HL-60 (cell line): ENCODE data around the gene ST6GALNAC6.
"Not testable (repeated sequence)": the region's sequence is repeated elsewhere in the genome, so short reads cannot be mapped to it uniquely, and the experiment has no call there.

Source experiments
- DNase-seq, 2 experiments: peaks; one replicate each; pipeline ENCODE4 v3.0.0-alpha.2; 2010 to 2020; ENCODE audit warnings: low read depth in 1 of 2, low spot score in 1 of 2
- H3K27ac ChIP-seq: fragments of 250-450 bp; sonication (Bioruptor Pico); replicated peaks from 2 replicates; pipeline ENCODE4 v1.5.1; 2020; ENCODE audit warnings: mild to moderate bottlenecking, moderate library complexity
- H3K27me3 ChIP-seq: fragments of 250-450 bp; sonication (Bioruptor Pico); 2 replicates; pipeline ENCODE4 v1.5.1; 2021; ENCODE audit warnings: mild to moderate bottlenecking, moderate library complexity; ENCODE audit not compliant: insufficient read depth, poor library complexity, severe bottlenecking
- H3K4me3 ChIP-seq: replicated peaks from 2 replicates; pipeline ENCODE4 v1.5.1; 2011; ENCODE audit warnings: mild to moderate bottlenecking, control low read depth, low read length; ENCODE audit not compliant: insufficient read depth
- CTCF ChIP-seq: IDR thresholded peaks from one replicate; pipeline ENCODE4 v1.5.1; 2011; ENCODE audit warnings: low read length, control low read depth, inconsistent platforms; ENCODE audit not compliant: insufficient read depth
- GABPA ChIP-seq: IDR thresholded peaks from 2 replicates; pipeline ENCODE4 v1.6.1; 2012; ENCODE audit warnings: low read depth
- POLR2AphosphoS5 ChIP-seq: IDR thresholded peaks from 2 replicates; pipeline ENCODE4 v1.6.1; 2012; ENCODE audit warnings: low read depth
- SPI1 ChIP-seq: IDR thresholded peaks from 2 replicates; pipeline ENCODE4 v1.6.1; 2012; ENCODE audit warnings: low read depth, mild to moderate bottlenecking, borderline replicate concordance
- TF ChIP-seq, protein P1 (sequence below): IDR thresholded peaks from 2 replicates; pipeline ENCODE4 v1.6.1; 2012; ENCODE audit warnings: low read depth; ENCODE audit not compliant: insufficient replicate concordance

The ST6GALNAC6 gene

DNA sequence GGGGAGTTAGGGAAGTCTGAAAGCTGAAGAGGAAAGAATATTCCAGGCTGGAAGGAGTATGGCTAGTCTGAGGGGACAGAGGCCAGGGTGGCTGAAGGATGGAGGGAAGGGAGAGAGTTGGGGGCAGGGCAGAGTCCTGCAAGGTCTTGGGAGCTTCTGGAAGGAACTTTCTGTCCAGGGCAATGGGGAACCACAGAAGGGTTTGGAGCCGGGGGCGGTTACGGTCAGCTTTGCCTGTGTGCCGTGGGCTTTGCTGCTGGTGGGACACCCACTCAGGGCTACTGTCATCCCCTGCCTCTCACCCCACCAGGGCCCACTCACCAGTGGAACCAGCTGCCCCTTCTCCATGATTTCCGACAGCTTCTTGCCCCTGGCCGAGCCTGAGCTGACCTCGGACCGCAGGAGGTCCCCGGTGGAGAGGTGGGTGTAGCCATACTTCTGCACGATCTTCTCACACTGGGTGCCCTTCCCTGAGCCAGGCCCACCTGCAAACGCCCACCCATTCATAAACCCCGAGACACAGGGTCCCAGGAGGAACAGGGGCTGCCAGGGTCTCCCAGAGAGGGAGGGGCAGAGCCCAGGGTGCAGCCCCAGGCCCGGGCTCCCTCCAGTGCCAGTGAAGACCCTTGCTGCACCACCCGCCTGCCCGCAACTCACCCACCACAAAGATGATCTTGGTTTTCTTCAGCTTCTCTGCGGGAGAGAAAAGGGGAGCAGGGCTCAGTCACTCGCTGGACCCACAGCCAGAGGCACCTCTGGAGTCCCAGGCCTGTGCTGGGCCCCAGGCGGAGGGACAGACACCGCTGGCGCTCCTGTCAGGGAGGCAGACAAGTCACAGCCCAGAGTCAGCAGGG lies 26.8 kb downstream of the ST6GALNAC6 start:
- TF ChIP-seq, protein P1, sequence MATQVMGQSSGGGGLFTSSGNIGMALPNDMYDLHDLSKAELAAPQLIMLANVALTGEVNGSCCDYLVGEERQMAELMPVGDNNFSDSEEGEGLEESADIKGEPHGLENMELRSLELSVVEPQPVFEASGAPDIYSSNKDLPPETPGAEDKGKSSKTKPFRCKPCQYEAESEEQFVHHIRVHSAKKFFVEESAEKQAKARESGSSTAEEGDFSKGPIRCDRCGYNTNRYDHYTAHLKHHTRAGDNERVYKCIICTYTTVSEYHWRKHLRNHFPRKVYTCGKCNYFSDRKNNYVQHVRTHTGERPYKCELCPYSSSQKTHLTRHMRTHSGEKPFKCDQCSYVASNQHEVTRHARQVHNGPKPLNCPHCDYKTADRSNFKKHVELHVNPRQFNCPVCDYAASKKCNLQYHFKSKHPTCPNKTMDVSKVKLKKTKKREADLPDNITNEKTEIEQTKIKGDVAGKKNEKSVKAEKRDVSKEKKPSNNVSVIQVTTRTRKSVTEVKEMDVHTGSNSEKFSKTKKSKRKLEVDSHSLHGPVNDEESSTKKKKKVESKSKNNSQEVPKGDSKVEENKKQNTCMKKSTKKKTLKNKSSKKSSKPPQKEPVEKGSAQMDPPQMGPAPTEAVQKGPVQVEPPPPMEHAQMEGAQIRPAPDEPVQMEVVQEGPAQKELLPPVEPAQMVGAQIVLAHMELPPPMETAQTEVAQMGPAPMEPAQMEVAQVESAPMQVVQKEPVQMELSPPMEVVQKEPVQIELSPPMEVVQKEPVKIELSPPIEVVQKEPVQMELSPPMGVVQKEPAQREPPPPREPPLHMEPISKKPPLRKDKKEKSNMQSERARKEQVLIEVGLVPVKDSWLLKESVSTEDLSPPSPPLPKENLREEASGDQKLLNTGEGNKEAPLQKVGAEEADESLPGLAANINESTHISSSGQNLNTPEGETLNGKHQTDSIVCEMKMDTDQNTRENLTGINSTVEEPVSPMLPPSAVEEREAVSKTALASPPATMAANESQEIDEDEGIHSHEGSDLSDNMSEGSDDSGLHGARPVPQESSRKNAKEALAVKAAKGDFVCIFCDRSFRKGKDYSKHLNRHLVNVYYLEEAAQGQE = no peak
- TF ChIP-seq SPI1 (no peak), POLR2AphosphoS5 (no peak), CTCF (no peak), GABPA (no peak)
- H3K4me3 ChIP-seq = no peak overlapping the region
- no peak for DNase-seq
- H3K27me3 ChIP-seq = no peaks in the 10 kb centered on the region
- no peak overlapping the region for H3K27ac ChIP-seq

DNA sequence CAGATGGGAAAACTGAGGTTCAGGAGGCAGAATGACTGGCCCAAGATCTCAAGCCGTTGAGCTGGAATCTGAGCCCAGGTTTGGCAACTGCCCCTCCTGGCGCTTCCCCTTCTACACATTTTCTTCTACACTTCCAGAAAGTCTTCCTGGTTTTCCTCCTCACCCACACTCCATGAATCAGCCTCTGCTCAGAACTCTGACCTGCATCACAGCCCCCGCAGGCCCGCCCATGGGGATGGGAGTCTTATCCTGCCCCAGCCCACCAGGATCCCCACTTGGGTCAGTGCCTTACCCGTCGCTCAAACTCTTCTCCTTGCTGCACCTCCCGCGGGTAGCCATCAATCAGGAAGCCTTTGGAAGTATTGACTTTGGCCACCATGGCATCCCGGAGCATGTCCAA lies 27.9 kb downstream of the ST6GALNAC6 start:
- no peak overlapping the region for H3K27ac ChIP-seq
- no peak for TF ChIP-seq SPI1
- TF ChIP-seq POLR2AphosphoS5 = no peak
- no peak for TF ChIP-seq GABPA
- TF ChIP-seq CTCF = no peak
- TF ChIP-seq, protein P1 = no peak
- no peaks in the 10 kb centered on the region for H3K27me3 ChIP-seq
- H3K4me3 ChIP-seq = no peak overlapping the region
- no peak for DNase-seq

DNA sequence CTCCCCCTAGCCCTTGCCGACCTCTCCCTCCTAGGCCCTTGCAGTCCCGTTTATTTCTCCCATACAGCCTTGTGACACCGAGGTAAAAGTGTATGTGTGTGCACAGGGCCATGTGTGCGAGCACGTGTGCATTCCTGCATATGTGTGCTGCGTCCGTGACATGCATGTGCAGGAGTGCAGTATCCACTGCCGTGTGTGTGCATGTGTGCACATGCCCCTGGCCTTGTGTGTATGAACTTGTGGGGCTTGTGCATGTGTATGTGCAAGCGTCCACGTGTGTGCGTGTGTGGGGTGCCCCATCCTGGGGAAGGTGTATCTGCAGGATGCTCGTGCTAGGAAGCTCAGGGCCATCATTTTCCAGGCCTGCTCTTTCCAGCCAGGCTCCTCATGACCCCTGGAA lies 28.5 kb downstream of the ST6GALNAC6 start:
- no peak overlapping the region for H3K4me3 ChIP-seq
- no peaks in the 10 kb centered on the region for H3K27me3 ChIP-seq
- DNase-seq = no peak
- TF ChIP-seq GABPA (no peak), POLR2AphosphoS5 (no peak)
- H3K27ac ChIP-seq = no peak overlapping the region

- not testable (repeated sequence) for H3K4me3 ChIP-seq, H3K27me3 ChIP-seq, H3K27ac ChIP-seq, DNase-seq
Measured at GRCh38 chr9:127870153-127870491, 29.3 kb downstream of the ST6GALNAC6 start.
